Activated gamma-delta T cell treated with Interleukin-2 at 50 U/mL for 16 hours (primary cell): ENCODE results near the gene LMX1A.

Experiments used
- DNase-seq: peaks from one replicate; pipeline ENCODE4 v3.0.0-alpha.2; 2020

The LMX1A gene

GRCh38 chr1:165365341-165365740 is 8.8 kb upstream of the LMX1A start:
- DNase-seq: no peak

GRCh38 chr1:165364568-165365133 is 8.1 kb upstream of the LMX1A start:
- DNase-seq: no peak

- DNase-seq: no peak
Observed at GRCh38 chr1:165356876-165357275, 361 bp upstream of the LMX1A start.

GRCh38 chr1:165355139-165355976 is 1.2 kb downstream of the LMX1A start:
- DNase-seq: no peak

- no peak for DNase-seq
Observed at GRCh38 chr1:165354739-165355138, 1.8 kb downstream of the LMX1A start.

GRCh38 chr1:165353731-165354671 is 2.5 kb downstream of the LMX1A start:
- DNase-seq: no peak

- no peak for DNase-seq
Observed at GRCh38 chr1:165352442-165353293, 3.8 kb downstream of the LMX1A start.

GRCh38 chr1:165351863-165352441 is 4.6 kb downstream of the LMX1A start:
- no peak for DNase-seq

- DNase-seq: no peak
Observed at GRCh38 chr1:165350840-165351239, 5.7 kb downstream of the LMX1A start.

- DNase-seq: no peak
Observed at GRCh38 chr1:165345502-165345901, 11.0 kb downstream of the LMX1A start.

- DNase-seq: no peak
Observed at GRCh38 chr1:165344736-165345135, 11.8 kb downstream of the LMX1A start.

- no peak for DNase-seq
Observed at GRCh38 chr1:165344198-165344597, 12.3 kb downstream of the LMX1A start.

GRCh38 chr1:165342587-165342986 is 13.9 kb downstream of the LMX1A start:
- no peak for DNase-seq

GRCh38 chr1:165342168-165342567 is 14.3 kb downstream of the LMX1A start:
- DNase-seq: no peak

GRCh38 chr1:165339164-165339563 is 17.4 kb downstream of the LMX1A start:
- no peak for DNase-seq

GRCh38 chr1:165330483-165330882 is 26.0 kb downstream of the LMX1A start:
- no peak for DNase-seq

GRCh38 chr1:165329104-165329503 is 27.4 kb downstream of the LMX1A start:
- no peak for DNase-seq

- no peak for DNase-seq
Observed at GRCh38 chr1:165328136-165328535, 28.4 kb downstream of the LMX1A start.

GRCh38 chr1:165327538-165327937 is 29.0 kb downstream of the LMX1A start:
- no peak for DNase-seq

GRCh38 chr1:165325460-165326203 is 30.9 kb downstream of the LMX1A start:
- DNase-seq: no peak

- no peak for DNase-seq
Observed at GRCh38 chr1:165324050-165324449, 32.5 kb downstream of the LMX1A start.
